PFSK-1 (cell line): ENCODE data around the gene SPINDOC.

Experiments
- FOXP2 ChIP-seq: optimal IDR thresholded peaks from 2 replicates; pipeline ENCODE3; 2011; ENCODE audit warnings: borderline replicate concordance, control low read depth, inconsistent platforms; ENCODE audit not compliant: insufficient read depth; ENCODE audit errors: extremely low read length, extremely low read depth
- POLR2AphosphoS5 ChIP-seq: IDR thresholded peaks from 2 replicates; pipeline ENCODE4 v1.6.1; 2012; ENCODE audit warnings: low read depth, mild to moderate bottlenecking, control low read depth, low read length, moderate library complexity
- REST ChIP-seq, 2 experiments: IDR thresholded peaks; 2 replicates each; pipeline versions ENCODE4 v1.6.1 to v1.8.0; 2011 to 2012; ENCODE audit warnings: low read depth in 2 of 2, low read length in 2 of 2, control low read depth in 1 of 2, inconsistent platforms in 1 of 2, mild to moderate bottlenecking in 1 of 2, moderate library complexity in 1 of 2; ENCODE audit not compliant: insufficient read depth in 1 of 2
- SIN3A ChIP-seq: IDR thresholded peaks from 2 replicates; pipeline ENCODE4 v1.6.1; 2012; ENCODE audit warnings: mild to moderate bottlenecking, low read length, moderate library complexity, borderline replicate concordance; ENCODE audit not compliant: insufficient read depth
- TAF1 ChIP-seq: IDR thresholded peaks from 2 replicates; pipeline ENCODE4 v1.6.1; 2012; ENCODE audit warnings: low read length, control low read depth, borderline replicate concordance; ENCODE audit not compliant: insufficient read depth

SPINDOC gene

GRCh38 chr11:63833048-63833447 lies 19.8 kb downstream of the SPINDOC start:
- TF ChIP-seq TAF1 (no peak), SIN3A (no peak), FOXP2 (no peak), REST (IDR thresholded peaks at IDR 0.05; ENCODE audit: insufficient read depth in 1 of 2, low read depth in 2 of 2, low read length in 2 of 2) (no peak)

GRCh38 chr11:63834535-63835157 lies 21.4 kb downstream of the SPINDOC start:
- no peak for TF ChIP-seq SIN3A
- TF ChIP-seq POLR2AphosphoS5: no peak
- no peak for TF ChIP-seq TAF1
- TF ChIP-seq REST (IDR thresholded peaks at IDR 0.05; ENCODE audit: insufficient read depth in 1 of 2, low read depth in 2 of 2, low read length in 2 of 2): no peak
- no peak for TF ChIP-seq FOXP2

GRCh38 chr11:63835158-63835545 lies 21.9 kb downstream of the SPINDOC start:
- TF ChIP-seq TAF1 (no peak), POLR2AphosphoS5 (no peak), SIN3A (no peak)

- TF ChIP-seq TAF1 (no peak), POLR2AphosphoS5 (no peak), SIN3A (no peak), FOXP2 (no peak), REST (IDR thresholded peaks at IDR 0.05; ENCODE audit: insufficient read depth in 1 of 2, low read depth in 2 of 2, low read length in 2 of 2) (no peak)
These were observed 23.9 kb downstream of the SPINDOC start for GRCh38 chr11:63837027-63837688.

GRCh38 chr11:63837739-63838138 lies 24.5 kb downstream of the SPINDOC start:
- TF ChIP-seq TAF1: no peak
- no peak for TF ChIP-seq POLR2AphosphoS5
- TF ChIP-seq REST (IDR thresholded peaks at IDR 0.05; ENCODE audit: insufficient read depth in 1 of 2, low read depth in 2 of 2, low read length in 2 of 2): no peak
- TF ChIP-seq SIN3A: no peak
- TF ChIP-seq FOXP2: no peak
